ENCODE data around the gene FAIM.

FAIM gene

GRCh38 chr3:138646008-138646407, 37.4 kb downstream of the FAIM start:
- no peak overlapping the region for H3K4me3 ChIP-seq (ENCODE audit: low read depth in 1 of 2, low read length in 2 of 2)
- H3K27ac ChIP-seq (ENCODE audit: low read length) = no peak overlapping the region
- H3K36me3 ChIP-seq (ENCODE audit: control insufficient read depth in 1 of 2, insufficient read depth in 2 of 2, low read length in 2 of 2) = peaks cover 15 to 17% of the 10 kb centered on the region in 2 donors
- no peaks in the 10 kb centered on the region for H3K27me3 ChIP-seq (ENCODE audit: low read depth, low read length)
- H3K4me1 ChIP-seq (ENCODE audit: control insufficient read depth in 1 of 2, insufficient read depth in 2 of 2, low read length in 2 of 2) = no peaks in the 10 kb centered on the region
- peaks cover 3 to 41% of the 10 kb centered on the region in 2 donors for H3K9me3 ChIP-seq (ENCODE audit: control insufficient read depth in 1 of 2, low read length in 2 of 2)

DNA sequence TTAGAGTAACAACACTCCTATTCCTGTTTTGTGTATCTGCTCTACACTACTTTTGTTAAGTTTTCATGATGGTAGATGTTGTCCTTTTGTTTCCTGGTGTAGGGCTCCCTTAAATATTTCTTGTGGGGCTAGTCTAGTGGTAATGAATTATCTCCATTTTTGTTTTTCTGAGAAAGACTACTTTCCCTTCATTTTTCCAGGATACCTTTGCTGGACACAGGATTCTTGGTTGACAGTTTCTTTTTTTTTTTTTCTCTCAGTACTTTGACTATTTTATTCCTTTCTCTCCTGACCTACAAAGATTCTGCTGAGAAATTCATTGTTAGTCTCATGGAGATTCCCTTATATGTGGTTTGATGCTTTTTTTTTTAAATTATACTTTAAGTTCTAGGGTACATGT, 37.9 kb downstream of the FAIM start:
- H3K36me3 ChIP-seq (ENCODE audit: control insufficient read depth in 1 of 2, insufficient read depth in 2 of 2, low read length in 2 of 2) = peaks cover 17 to 19% of the 10 kb centered on the region in 2 donors
- H3K27ac ChIP-seq (ENCODE audit: low read length) = no peak overlapping the region
- H3K4me1 ChIP-seq (ENCODE audit: control insufficient read depth in 1 of 2, insufficient read depth in 2 of 2, low read length in 2 of 2) = no peaks in the 10 kb centered on the region
- peaks cover 3 to 41% of the 10 kb centered on the region in 2 donors for H3K9me3 ChIP-seq (ENCODE audit: control insufficient read depth in 1 of 2, low read length in 2 of 2)
- H3K27me3 ChIP-seq (ENCODE audit: low read depth, low read length) = no peaks in the 10 kb centered on the region
- no peak overlapping the region for H3K4me3 ChIP-seq (ENCODE audit: low read depth in 1 of 2, low read length in 2 of 2)

DNA sequence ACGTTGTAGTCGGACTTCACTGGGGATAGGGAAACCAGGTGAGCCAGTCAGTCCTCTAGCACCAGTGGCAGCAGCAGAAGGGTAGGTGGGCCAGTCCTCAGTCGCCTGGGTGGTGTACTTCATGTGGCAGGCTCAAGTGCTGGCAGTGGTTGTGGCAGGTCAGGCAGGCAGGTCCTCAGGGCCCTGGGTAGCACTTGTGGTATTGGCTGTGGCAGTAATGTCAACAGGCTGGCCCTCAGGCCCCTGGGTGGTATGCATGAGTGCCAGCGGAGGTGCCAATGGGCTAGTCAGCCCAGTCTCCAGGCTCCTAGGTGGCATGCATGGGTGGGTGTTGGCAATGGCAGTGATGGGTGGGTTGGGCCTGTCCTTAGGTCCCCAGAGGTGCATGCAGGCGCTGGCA, 40.6 kb downstream of the FAIM start:
- Histone ChIP-seq H3K4me1 (ENCODE audit: control insufficient read depth in 1 of 2, insufficient read depth in 2 of 2, low read length in 2 of 2) (no peaks in the 10 kb centered on the region), H3K27me3 (ENCODE audit: low read depth, low read length) (no peaks in the 10 kb centered on the region), H3K9me3 (ENCODE audit: control insufficient read depth in 1 of 2, low read length in 2 of 2) (peaks cover 0 to 21% of the 10 kb centered on the region in 2 donors), H3K27ac (ENCODE audit: low read length) (no peak overlapping the region), H3K36me3 (ENCODE audit: control insufficient read depth in 1 of 2, insufficient read depth in 2 of 2, low read length in 2 of 2) (peaks cover 28 to 34% of the 10 kb centered on the region in 2 donors), H3K4me3 (ENCODE audit: low read depth in 1 of 2, low read length in 2 of 2) (no peak overlapping the region)

DNA sequence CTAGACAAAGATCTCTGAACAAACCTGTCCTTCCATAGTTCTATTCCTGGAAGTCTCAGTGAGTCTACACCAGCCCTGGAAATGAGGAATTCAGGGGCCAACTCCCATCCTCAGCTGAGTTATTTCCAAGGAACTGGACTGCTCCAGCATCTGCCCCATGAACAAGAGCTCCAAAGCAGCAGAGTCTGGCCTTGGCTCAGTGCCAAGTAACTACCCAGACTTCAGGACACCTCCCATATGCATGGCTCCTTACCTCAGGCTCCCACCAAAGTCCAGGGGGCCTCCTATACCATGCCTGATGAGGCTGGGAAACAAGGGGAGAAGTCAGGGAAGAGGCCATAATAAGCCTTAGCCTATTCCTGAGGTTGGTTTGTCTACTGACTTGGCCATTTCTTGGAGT, 45.0 kb downstream of the FAIM start:
- Histone ChIP-seq H3K4me3 (ENCODE audit: low read depth in 1 of 2, low read length in 2 of 2) (no peak overlapping the region), H3K27ac (ENCODE audit: low read length) (no peak overlapping the region), H3K27me3 (ENCODE audit: low read depth, low read length) (no peaks in the 10 kb centered on the region), H3K4me1 (ENCODE audit: control insufficient read depth in 1 of 2, insufficient read depth in 2 of 2, low read length in 2 of 2) (no peaks in the 10 kb centered on the region), H3K9me3 (ENCODE audit: control insufficient read depth in 1 of 2, low read length in 2 of 2) (no peaks in the 10 kb centered on the region), H3K36me3 (ENCODE audit: control insufficient read depth in 1 of 2, insufficient read depth in 2 of 2, low read length in 2 of 2) (peaks cover 45 to 67% of the 10 kb centered on the region in 2 donors)

DNA sequence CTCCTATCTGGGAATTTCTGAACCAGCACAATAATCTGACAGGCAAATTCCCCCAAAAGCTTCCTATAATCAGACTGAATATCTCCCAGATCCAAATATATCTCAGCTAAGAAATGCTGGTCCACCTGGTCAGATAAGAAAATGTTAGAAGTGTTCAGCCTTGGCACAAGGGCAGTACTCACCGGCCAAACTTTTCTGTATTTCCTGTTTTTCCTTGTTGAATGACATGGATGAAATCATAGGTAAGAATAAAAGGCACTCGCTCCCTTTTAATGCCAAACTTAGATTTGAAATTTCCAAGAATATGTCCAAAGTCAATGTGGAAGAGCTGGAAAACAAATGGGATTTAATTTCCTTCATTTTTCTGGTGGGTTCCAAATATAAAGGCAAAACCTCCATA, 48.9 kb downstream of the FAIM start:
- Histone ChIP-seq H3K4me3 (ENCODE audit: low read depth in 1 of 2, low read length in 2 of 2) (no peak overlapping the region), H3K4me1 (ENCODE audit: control insufficient read depth in 1 of 2, insufficient read depth in 2 of 2, low read length in 2 of 2) (no peaks in the 10 kb centered on the region), H3K9me3 (ENCODE audit: control insufficient read depth in 1 of 2, low read length in 2 of 2) (no peaks in the 10 kb centered on the region), H3K27me3 (ENCODE audit: low read depth, low read length) (no peaks in the 10 kb centered on the region), H3K27ac (ENCODE audit: low read length) (no peak overlapping the region), H3K36me3 (ENCODE audit: control insufficient read depth in 1 of 2, insufficient read depth in 2 of 2, low read length in 2 of 2) (peaks cover 30 to 57% of the 10 kb centered on the region in 2 donors)

GRCh38 chr3:138668107-138668506, 59.5 kb downstream of the FAIM start:
- H3K36me3 ChIP-seq (ENCODE audit: control insufficient read depth in 1 of 2, insufficient read depth in 2 of 2, low read length in 2 of 2) = peaks cover 15 to 28% of the 10 kb centered on the region in 2 donors
- no peak overlapping the region for H3K27ac ChIP-seq (ENCODE audit: low read length)
- no peaks in the 10 kb centered on the region for H3K9me3 ChIP-seq (ENCODE audit: control insufficient read depth in 1 of 2, low read length in 2 of 2)
- peaks cover 0 to under 1% of the 10 kb centered on the region in 2 donors for H3K4me1 ChIP-seq (ENCODE audit: control insufficient read depth in 1 of 2, insufficient read depth in 2 of 2, low read length in 2 of 2)
- H3K4me3 ChIP-seq (ENCODE audit: low read depth in 1 of 2, low read length in 2 of 2) = no peak overlapping the region
- no peaks in the 10 kb centered on the region for H3K27me3 ChIP-seq (ENCODE audit: low read depth, low read length)

DNA sequence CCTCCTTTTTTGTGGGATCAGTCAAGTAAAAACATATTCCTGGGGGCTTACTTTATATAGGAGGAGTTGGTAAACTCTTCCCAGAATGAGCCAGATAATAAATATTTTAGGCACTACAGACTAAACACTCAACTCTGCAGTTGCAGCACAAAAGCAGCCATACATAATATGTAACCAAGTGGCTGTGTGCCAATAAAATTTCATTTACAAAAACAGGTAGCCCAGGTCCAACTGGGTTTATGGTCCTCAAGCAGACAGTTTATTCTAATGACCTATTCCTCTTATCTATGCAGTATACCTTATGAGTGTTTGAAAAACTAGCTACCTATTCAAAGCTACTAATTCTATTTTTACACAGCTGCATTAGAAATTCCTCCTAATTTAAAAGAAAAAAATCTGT, 61.8 kb downstream of the FAIM start:
- Histone ChIP-seq H3K27me3 (ENCODE audit: low read depth, low read length) (no peaks in the 10 kb centered on the region), H3K36me3 (ENCODE audit: control insufficient read depth in 1 of 2, insufficient read depth in 2 of 2, low read length in 2 of 2) (peaks cover 0 to 9% of the 10 kb centered on the region in 2 donors), H3K27ac (ENCODE audit: low read length) (no peak overlapping the region), H3K4me1 (ENCODE audit: control insufficient read depth in 1 of 2, insufficient read depth in 2 of 2, low read length in 2 of 2) (peaks cover 0 to 13% of the 10 kb centered on the region in 2 donors), H3K4me3 (ENCODE audit: low read depth in 1 of 2, low read length in 2 of 2) (no peak overlapping the region), H3K9me3 (ENCODE audit: control insufficient read depth in 1 of 2, low read length in 2 of 2) (peaks cover 0 to 4% of the 10 kb centered on the region in 2 donors)

GRCh38 chr3:138673641-138674530, 65.3 kb downstream of the FAIM start:
- H3K4me1 ChIP-seq (ENCODE audit: control insufficient read depth in 1 of 2, insufficient read depth in 2 of 2, low read length in 2 of 2) = peaks cover 0 to 13% of the 10 kb centered on the region in 2 donors
- H3K27ac ChIP-seq (ENCODE audit: low read length) = no peak overlapping the region
- H3K4me3 ChIP-seq (ENCODE audit: low read depth in 1 of 2, low read length in 2 of 2) = no peak overlapping the region
- peaks cover 0 to 14% of the 10 kb centered on the region in 2 donors for H3K9me3 ChIP-seq (ENCODE audit: control insufficient read depth in 1 of 2, low read length in 2 of 2)
- H3K27me3 ChIP-seq (ENCODE audit: low read depth, low read length) = no peaks in the 10 kb centered on the region
- peaks cover 0 to 12% of the 10 kb centered on the region in 2 donors for H3K36me3 ChIP-seq (ENCODE audit: control insufficient read depth in 1 of 2, insufficient read depth in 2 of 2, low read length in 2 of 2)

GRCh38 chr3:138675393-138675792, 66.8 kb downstream of the FAIM start:
- H3K4me3 ChIP-seq (ENCODE audit: low read depth in 1 of 2, low read length in 2 of 2) = no peak overlapping the region
- H3K27ac ChIP-seq (ENCODE audit: low read length) = no peak overlapping the region
- peaks cover 0 to 13% of the 10 kb centered on the region in 2 donors for H3K4me1 ChIP-seq (ENCODE audit: control insufficient read depth in 1 of 2, insufficient read depth in 2 of 2, low read length in 2 of 2)
- peaks cover 0 to 9% of the 10 kb centered on the region in 2 donors for H3K36me3 ChIP-seq (ENCODE audit: control insufficient read depth in 1 of 2, insufficient read depth in 2 of 2, low read length in 2 of 2)
- H3K9me3 ChIP-seq (ENCODE audit: control insufficient read depth in 1 of 2, low read length in 2 of 2) = peaks cover 0 to 14% of the 10 kb centered on the region in 2 donors
- H3K27me3 ChIP-seq (ENCODE audit: low read depth, low read length) = no peaks in the 10 kb centered on the region

- Histone ChIP-seq H3K9me3 (ENCODE audit: control insufficient read depth in 1 of 2, low read length in 2 of 2) (peaks cover 0 to 14% of the 10 kb centered on the region in 2 donors), H3K4me1 (ENCODE audit: control insufficient read depth in 1 of 2, insufficient read depth in 2 of 2, low read length in 2 of 2) (peaks cover 0 to 12% of the 10 kb centered on the region in 2 donors), H3K27ac (ENCODE audit: low read length) (no peak overlapping the region), H3K27me3 (ENCODE audit: low read depth, low read length) (no peaks in the 10 kb centered on the region), H3K4me3 (ENCODE audit: low read depth in 1 of 2, low read length in 2 of 2) (no peak overlapping the region), H3K36me3 (ENCODE audit: control insufficient read depth in 1 of 2, insufficient read depth in 2 of 2, low read length in 2 of 2) (peaks cover 11 to 16% of the 10 kb centered on the region in 2 donors)
Measured at GRCh38 chr3:138678086-138678485, 69.5 kb downstream of the FAIM start.

- H3K36me3 ChIP-seq (ENCODE audit: control insufficient read depth in 1 of 2, insufficient read depth in 2 of 2, low read length in 2 of 2) = peaks cover 11 to 16% of the 10 kb centered on the region in 2 donors
- H3K9me3 ChIP-seq (ENCODE audit: control insufficient read depth in 1 of 2, low read length in 2 of 2) = peaks cover 0 to 14% of the 10 kb centered on the region in 2 donors
- peaks cover 0 to 4% of the 10 kb centered on the region in 2 donors for H3K4me1 ChIP-seq (ENCODE audit: control insufficient read depth in 1 of 2, insufficient read depth in 2 of 2, low read length in 2 of 2)
- no peak overlapping the region for H3K4me3 ChIP-seq (ENCODE audit: low read depth in 1 of 2, low read length in 2 of 2)
- H3K27me3 ChIP-seq (ENCODE audit: low read depth, low read length) = no peaks in the 10 kb centered on the region
- no peak overlapping the region for H3K27ac ChIP-seq (ENCODE audit: low read length)
Measured at GRCh38 chr3:138678874-138679392, 70.4 kb downstream of the FAIM start.

All from muscle layer of duodenum (tissue), 2 donors.